NCI-H1417 treated with DMSO at 0.1 percent for 48 hours (cell line): Measurements from ENCODE around the gene IL21.
"Not testable (repeated sequence)": the region's sequence is repeated elsewhere in the genome, so short reads cannot be mapped to it uniquely, and the experiment has no call there.

ENCODE experiments used
- DNase-seq: peaks from one replicate; lab custom pipeline; 2025; lab: John Stamatoyannopoulos, UW

Gene IL21

DNA sequence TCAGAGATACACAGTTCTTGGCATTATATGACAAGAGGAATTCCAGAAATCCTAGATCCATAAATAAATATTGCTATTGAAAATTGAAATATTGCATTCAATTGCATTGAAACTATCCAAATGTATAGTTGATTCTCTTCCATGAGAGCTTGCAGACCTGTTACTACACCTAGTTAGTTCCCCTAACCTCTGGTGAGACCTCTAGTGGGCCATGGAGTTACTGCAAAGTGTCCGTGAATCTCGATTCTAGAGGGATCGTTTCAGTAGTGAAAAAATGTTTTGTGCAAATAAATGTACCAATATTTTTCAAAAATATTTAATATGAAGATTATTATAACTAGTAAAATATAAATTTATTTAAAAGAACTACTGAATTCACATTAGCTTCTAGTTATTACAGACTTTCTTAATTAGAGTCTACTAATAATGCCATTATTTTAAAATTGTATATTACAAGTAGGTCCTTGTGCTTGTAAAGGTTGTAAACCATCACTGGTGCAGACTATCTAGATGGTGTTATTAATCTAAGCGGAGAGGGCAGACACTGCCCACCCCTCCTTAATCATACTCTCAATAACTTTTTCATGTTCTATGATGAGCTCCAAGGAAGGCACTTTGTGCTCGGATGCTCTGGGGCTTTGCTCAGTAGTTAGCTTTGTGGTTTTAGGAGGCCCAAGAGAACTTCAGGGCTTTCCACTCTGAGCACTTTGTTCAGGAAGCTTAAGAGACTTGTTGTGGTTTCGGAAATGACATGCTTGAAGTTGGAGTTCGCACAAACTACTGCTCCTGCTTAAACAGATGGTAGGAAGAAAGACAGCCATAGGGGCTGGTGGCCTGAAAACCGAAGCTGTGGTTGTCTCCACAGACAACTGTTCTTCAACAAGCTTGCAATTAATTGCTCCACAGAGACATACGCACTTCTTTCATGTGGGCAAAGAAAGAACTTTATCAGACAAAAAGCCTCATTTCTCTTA, 42.8 kb downstream of the IL21 start:
- no peak for DNase-seq

DNA sequence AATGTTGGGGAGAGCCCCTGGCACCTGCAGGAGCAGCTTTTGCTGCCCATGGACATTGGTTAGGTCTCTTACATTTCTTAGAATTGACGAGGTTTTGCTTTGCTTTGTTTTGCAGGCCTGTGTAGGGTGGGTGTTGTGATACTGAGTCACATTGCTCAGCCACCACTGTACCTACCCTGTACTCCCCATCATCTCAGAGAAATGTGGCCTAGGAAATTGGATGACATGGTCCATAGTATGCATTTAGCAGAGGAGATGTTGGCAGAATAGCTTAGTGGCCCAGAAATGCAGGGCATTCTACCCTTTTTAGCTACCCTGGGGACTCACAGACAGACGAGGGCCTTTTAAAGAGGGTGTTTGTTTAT, 43.7 kb downstream of the IL21 start:
- no peak for DNase-seq

DNA sequence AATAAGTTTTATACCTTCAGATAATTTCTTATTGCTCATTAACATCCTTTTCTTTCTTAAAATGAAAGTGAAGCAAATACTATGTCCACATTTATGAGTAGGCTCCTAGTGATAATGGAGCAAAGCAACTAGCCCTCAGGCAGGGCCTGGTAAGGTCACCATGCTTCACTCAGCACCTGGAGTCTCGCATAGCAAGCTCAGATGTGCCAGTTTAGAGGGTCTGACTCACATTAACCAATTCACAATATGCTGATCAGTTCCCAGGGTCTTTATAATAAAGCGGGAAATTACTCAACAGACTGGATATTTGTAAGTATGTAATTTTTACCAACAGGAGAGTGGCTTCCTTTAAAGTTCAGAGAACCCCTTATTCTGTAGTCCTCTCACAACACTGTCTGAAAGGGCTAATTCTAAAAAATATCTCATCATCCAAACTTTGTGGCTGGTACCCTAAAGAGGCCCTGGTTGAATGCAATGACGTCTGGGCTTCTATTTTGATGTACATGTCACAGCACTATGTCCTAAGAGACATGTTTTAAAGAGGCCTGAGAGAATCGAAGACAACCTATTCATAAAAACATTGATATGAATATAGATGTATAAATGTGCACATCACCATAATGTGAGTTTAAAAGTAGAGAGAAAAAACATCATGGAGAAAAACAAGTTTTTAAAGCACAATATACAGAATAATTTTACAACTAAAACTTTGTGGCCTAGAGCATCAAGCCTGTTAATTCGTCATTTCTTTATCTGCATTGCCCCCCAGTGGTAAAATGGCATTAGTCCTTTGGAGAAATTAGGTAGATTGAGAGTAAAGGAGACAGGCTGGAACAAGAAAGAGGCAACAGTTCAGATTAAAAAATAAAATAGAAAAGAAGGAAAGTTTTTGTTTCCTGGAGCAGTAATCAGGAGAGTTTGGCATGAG, 44.3 kb downstream of the IL21 start:
- DNase-seq = peak; percentile 24

DNA sequence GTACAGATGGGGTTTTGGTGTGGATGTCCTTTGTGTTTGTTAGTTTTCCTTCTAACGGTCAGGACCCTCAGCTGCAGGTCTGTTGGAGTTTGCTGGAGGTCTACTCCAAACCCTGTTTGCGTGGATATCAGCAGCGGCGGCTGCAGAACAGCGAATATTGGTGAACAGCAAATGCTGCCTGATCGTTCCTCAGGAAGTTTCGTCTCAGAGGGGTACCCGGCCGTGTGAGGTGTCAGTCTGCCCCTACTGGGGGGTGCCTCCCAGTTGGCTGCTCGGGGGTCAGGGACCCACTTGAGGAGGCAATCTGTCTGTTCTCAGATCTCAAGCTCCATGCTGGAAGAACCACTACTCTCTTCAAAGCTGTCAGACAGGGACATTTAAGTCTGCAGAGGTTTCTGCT, 46.5 kb downstream of the IL21 start:
- not testable (repeated sequence) for DNase-seq

DNA sequence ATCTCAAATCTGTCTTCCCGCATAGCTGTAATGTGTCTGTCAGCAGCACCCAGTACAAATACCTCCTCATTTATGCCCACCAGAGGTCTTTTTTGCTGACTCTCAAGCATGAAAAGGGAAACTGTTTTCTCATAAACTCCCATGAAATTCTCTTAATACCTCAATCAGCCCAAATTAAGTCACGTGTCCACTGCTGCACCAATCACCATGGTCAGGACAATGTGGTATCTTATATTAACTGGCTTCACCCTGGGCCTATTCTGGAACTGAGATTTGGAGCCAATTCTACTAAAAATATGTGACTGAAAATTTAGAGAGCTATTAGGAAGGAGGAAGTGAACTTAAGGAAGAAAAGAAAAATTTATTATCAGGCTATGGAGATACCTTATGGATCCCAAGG, 58.4 kb downstream of the IL21 start:
- no peak for DNase-seq
